SU-DHL-6 (cell line): Measurements from ENCODE around the gene HYLS1.

ENCODE experiments used
- H2AFZ ChIP-seq: fragments of 200-600 bp; sonication (generic); 2 replicates; pipeline ENCODE4 v1.6.1; 2014; ENCODE audit warnings: low read depth, mild to moderate bottlenecking, moderate library complexity, mixed read lengths, antibody characterized with exemption, low read length; ENCODE audit not compliant: severe bottlenecking
- H3F3A ChIP-seq: fragments of 200-600 bp; shearing (Covaris generic); 2 replicates; pipeline ENCODE4 v1.6.0; 2016; ENCODE audit warnings: antibody characterized with exemption, mild to moderate bottlenecking; ENCODE audit not compliant: insufficient read depth
- H3K27ac ChIP-seq: fragments of 200-600 bp; sonication (generic); 2 replicates; pipeline ENCODE4 v1.5.1; 2016; ENCODE audit warnings: low read depth, mild to moderate bottlenecking, low read length, moderate library complexity, mixed read lengths
- H3K27me3 ChIP-seq: fragments of 200-600 bp; sonication (generic), shearing (Covaris generic); 2 replicates; pipeline ENCODE4 v1.6.0; 2014; ENCODE audit warnings: mild to moderate bottlenecking, low read length
- H3K36me3 ChIP-seq: fragments of 200-600 bp; sonication (generic); 2 replicates; pipeline ENCODE4 v1.6.1; 2014; ENCODE audit warnings: mild to moderate bottlenecking, low read length, mixed read lengths
- H3K4me2 ChIP-seq: fragments of 300-600, 200-600 bp; shearing (Covaris generic), sonication (generic); 2 replicates; pipeline ENCODE4 v1.6.0; 2014; ENCODE audit warnings: low read length, low read depth, mild to moderate bottlenecking; ENCODE audit not compliant: poor library complexity, severe bottlenecking
- H3K4me3 ChIP-seq: fragments of 200-600 bp; sonication (generic); 2 replicates; pipeline ENCODE4 v1.5.1; 2014; ENCODE audit warnings: antibody characterized with exemption, low read length, mild to moderate bottlenecking, mixed read lengths; ENCODE audit not compliant: insufficient read depth, poor library complexity, severe bottlenecking
- H3K79me2 ChIP-seq: fragments of 200-600 bp; sonication (generic); 2 replicates; pipeline ENCODE4 v1.6.1; 2014; ENCODE audit warnings: mild to moderate bottlenecking, low read length, moderate library complexity; ENCODE audit not compliant: insufficient read depth
- H3K9ac ChIP-seq: fragments of 200-600 bp; sonication (generic); 2 replicates; pipeline ENCODE4 v1.7.0; 2014; ENCODE audit warnings: mild to moderate bottlenecking, low read length
- H3K9me2 ChIP-seq: fragments of 200-600 bp; sonication (generic); replicated peaks from 2 replicates; pipeline ENCODE4 v1.6.1; 2014; ENCODE audit warnings: low read length; ENCODE audit not compliant: insufficient read depth
- H3K9me3 ChIP-seq: fragments of 200-600 bp; sonication (generic); 2 replicates; pipeline ENCODE4 v1.6.1; 2014; ENCODE audit warnings: low read length, mixed read lengths; ENCODE audit not compliant: insufficient read depth
- H4K20me1 ChIP-seq: fragments of 200-600 bp; sonication (generic); 2 replicates; pipeline ENCODE4 v1.6.1; 2014; ENCODE audit warnings: low read depth, mild to moderate bottlenecking, antibody characterized with exemption, low read length, moderate library complexity, mixed read lengths
- EZH2phosphoT487 ChIP-seq: fragments of 200-600 bp; sonication (generic), shearing (Covaris generic); conservative IDR thresholded peaks from 2 replicates; pipeline ENCODE4 v1.6.1; 2018; ENCODE audit warnings: mild to moderate bottlenecking, antibody characterized with exemption, low read length, moderate library complexity, mixed read lengths
- TF ChIP-seq, protein P1 (sequence below): fragments of 200-600 bp; sonication (generic); IDR thresholded peaks from one replicate; pipeline ENCODE4 v1.5.1; 2017; ENCODE audit warnings: antibody characterized with exemption, mild to moderate bottlenecking, low read length, moderate library complexity; ENCODE audit not compliant: insufficient read depth, poor library complexity, severe bottlenecking

HYLS1 gene

DNA sequence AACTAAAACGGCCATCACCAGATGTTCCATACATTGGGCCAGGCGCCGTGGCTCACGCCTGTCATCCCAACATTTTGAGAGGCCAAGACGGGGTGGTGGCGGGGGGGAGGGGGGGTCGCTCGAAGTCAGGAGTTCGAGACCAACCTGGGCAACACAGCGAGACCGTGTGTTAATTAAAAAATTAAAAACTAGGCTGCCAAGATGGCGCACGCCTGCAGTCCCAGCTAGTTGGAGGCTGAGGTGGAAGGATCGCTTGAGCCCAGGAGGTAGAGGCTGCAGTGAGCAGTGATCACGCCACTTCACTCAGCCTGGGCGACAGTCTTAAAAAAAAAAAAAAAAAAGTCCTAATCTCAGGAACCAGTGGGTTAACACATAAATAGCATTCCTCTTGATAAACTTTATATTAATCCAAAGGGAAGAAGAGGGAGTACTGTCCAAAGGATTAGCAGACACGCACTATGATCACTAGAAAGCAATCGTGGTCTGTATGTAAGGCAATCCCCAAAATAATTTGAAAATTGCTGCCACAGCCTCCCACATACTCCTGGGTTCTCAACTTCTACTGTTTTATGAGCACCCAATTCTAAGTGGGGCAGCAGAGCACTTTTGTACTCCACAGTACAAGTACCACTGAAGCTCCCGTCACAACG lies 14.9 kb downstream of the HYLS1 start:
- H3K27ac ChIP-seq: no peak overlapping the region
- H3K4me3 ChIP-seq: peak overlapping the region; percentile 88
- H3F3A ChIP-seq: no peaks in the 10 kb centered on the region
- H3K36me3 ChIP-seq: no peaks in the 10 kb centered on the region
- H2AFZ ChIP-seq: peak overlapping the region; percentile 64
- H3K9me3 ChIP-seq: no peaks in the 10 kb centered on the region
- no peaks in the 10 kb centered on the region for H3K9me2 ChIP-seq
- peak overlapping the region; percentile 67 for H3K4me2 ChIP-seq
- peaks cover 12% of the 10 kb centered on the region; the same call in 1 of the 2 replicates for H3K79me2 ChIP-seq
- peak overlapping the region; percentile 73 for H3K9ac ChIP-seq
- H3K27me3 ChIP-seq: no peaks in the 10 kb centered on the region
- H4K20me1 ChIP-seq: no peaks in the 10 kb centered on the region
- TF ChIP-seq, protein P1, sequence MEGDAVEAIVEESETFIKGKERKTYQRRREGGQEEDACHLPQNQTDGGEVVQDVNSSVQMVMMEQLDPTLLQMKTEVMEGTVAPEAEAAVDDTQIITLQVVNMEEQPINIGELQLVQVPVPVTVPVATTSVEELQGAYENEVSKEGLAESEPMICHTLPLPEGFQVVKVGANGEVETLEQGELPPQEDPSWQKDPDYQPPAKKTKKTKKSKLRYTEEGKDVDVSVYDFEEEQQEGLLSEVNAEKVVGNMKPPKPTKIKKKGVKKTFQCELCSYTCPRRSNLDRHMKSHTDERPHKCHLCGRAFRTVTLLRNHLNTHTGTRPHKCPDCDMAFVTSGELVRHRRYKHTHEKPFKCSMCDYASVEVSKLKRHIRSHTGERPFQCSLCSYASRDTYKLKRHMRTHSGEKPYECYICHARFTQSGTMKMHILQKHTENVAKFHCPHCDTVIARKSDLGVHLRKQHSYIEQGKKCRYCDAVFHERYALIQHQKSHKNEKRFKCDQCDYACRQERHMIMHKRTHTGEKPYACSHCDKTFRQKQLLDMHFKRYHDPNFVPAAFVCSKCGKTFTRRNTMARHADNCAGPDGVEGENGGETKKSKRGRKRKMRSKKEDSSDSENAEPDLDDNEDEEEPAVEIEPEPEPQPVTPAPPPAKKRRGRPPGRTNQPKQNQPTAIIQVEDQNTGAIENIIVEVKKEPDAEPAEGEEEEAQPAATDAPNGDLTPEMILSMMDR: no peak

DNA sequence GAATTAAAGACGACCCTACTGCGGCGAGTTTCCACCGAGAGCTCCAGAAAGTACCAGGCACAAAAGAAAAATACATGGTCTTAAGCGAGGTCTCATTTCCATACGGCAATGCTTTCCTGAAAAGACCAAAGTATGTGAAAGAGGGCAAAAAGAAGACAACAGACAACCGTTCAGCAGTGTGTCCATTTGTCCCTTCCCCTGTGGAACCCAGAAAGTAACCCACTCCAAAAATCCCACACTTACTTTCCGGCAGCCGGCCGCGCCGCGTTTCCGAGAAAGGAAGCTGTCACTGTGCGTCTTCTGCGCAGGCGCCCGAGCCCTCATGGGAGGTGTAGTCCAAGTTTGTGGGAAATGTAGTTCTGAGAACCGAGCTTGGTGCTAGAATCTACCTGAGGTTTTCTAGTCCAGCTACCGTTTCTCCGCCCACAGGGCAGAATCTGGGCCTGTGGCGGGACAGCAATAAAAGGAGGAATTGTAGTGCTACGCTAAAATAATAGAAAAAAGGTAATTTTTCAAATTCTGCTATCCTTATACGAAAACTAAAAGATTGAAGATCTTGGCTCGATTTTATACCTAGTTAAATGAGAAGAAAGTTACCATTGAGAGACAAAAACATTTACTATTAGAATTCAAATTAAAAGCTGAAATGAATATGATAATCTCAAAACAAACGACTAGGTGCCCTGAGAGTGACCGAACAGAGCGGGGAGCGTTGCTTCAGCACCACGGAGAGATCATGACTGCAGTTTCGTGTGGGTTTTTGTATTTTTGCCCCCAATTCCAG lies 15.7 kb downstream of the HYLS1 start, which contains the start of gene PUS3:
PUS3 (minus strand) TSS at position 280 of the 784 bp plus-strand sequence. CDS start 6,922 bp downstream, outside the sequence.
- no peaks in the 10 kb centered on the region for H3K9me3 ChIP-seq
- H3K9me2 ChIP-seq: no peaks in the 10 kb centered on the region
- peaks cover 12% of the 10 kb centered on the region; the same call in 1 of the 2 replicates for H3K79me2 ChIP-seq
- peak within 1 kb of the TSS; percentile 73 for H3K9ac ChIP-seq
- H4K20me1 ChIP-seq: no peaks in the 10 kb centered on the region
- H3K27me3 ChIP-seq: no peaks in the 10 kb centered on the region
- peak within 1 kb of the TSS; percentile 64 for H2AFZ ChIP-seq
- H3K27ac ChIP-seq: no peak within 1 kb of the TSS
- no peaks in the 10 kb centered on the region for H3F3A ChIP-seq
- H3K4me3 ChIP-seq: peak within 1 kb of the TSS; percentile 88
- no peak for TF ChIP-seq EZH2phosphoT487
- TF ChIP-seq, protein P1: no peak
- peak within 1 kb of the TSS; percentile 67 for H3K4me2 ChIP-seq
- no peaks in the 10 kb centered on the region for H3K36me3 ChIP-seq

DNA sequence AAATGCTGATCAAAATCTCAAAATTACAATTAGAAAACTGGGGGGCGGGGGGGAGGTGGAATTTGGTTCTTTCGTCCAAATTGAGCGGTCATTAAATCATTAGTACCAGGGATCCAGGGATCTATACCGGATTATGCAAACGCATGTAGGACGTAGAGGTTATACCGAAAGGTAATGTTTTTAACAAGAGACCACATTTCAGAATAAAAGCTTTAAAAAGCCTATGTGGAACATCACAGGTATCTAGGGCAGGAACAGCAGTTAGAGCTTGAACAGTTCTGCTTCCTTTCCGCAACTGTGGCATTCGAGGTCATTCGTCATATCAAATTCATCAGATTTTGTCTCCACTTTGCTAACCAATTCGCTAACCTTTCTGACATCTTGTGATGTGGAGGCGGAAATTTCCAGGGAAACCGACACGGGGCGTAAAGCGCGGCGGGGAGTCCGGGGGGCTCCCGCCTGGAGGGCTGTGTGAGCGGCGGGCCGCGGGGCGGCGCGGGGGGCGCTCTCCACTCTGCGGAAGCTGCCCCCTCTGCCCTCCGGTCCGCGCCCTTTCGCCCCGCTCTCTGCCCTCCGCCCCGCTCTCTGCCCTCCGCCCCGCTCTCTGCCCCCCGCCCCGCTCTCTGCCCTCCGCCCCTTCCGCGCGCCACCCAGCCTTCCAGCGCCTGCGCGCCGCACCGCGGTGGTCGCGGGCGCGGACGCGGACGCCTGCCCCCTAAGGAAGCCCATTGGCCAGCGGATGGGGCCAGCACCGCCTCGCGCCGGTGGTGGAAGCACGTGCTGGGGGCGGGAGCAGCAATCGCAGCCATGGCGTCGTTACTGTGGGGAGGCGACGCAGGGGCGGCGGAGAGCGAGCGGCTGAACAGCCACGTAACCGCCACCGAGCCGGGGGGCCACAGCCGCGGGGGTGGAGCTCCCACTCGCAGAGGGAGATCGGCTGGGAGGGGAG lies 16.5 kb downstream of the HYLS1 start, which contains the start of gene DDX25:
DDX25 (plus strand) TSS at position 798 of the 949 bp plus-strand sequence; CDS start at position 808, 10 bp downstream.
- Histone ChIP-seq H3K9ac (no peak within 1 kb of the TSS), H3K9me2 (no peaks in the 10 kb centered on the region), H4K20me1 (no peaks in the 10 kb centered on the region), H3K4me3 (no peak within 1 kb of the TSS), H3K4me2 (peak within 1 kb of the TSS; percentile 67), H3K9me3 (no peaks in the 10 kb centered on the region), H3K27ac (no peak within 1 kb of the TSS), H3K79me2 (peaks cover 12% of the 10 kb centered on the region; the same call in 1 of the 2 replicates), H3F3A (no peaks in the 10 kb centered on the region), H3K36me3 (no peaks in the 10 kb centered on the region), H2AFZ (no peak within 1 kb of the TSS), H3K27me3 (no peaks in the 10 kb centered on the region)
- TF ChIP-seq, protein P1: no peak
- TF ChIP-seq EZH2phosphoT487: no peak
